GM15510 (cell line): ENCODE data around the gene CES4A.

ENCODE experiments used
- POLR2A ChIP-seq: IDR thresholded peaks from 3 replicates; pipeline ENCODE4 v1.6.1; 2011; ENCODE audit warnings: borderline replicate concordance; ENCODE audit not compliant: insufficient read length; ENCODE audit errors: extremely low read depth

Gene CES4A

DNA sequence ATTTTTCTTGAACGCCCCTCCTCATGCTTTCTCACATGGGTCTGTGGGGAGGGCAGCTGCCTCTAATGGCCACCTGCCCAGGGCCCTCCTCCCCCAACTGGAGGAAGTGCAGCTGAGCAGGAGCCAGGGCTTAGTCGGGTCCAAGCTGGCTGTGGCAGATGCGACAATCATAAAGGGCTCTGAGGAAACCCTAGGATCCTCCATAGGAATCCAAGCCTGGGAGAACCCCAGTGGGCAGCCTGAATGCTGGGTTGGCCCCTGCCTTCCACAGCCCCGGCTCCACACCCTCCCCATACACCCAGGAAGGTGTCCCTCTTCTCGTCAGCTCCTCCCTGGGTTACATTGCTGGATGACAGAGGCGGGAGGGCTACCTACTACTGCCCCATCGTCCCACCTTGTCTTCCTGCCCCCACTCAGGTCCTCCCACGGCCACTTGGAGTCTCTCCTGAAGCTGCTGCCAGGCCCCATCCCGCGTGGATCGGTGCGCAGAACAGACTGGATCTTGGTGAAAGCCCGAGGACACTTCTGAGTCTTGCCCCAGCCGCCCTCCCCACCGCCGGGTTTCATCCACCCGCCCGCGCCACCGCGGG is 24.9 kb downstream of the CES4A start:
- TF ChIP-seq POLR2A, result no peak

DNA sequence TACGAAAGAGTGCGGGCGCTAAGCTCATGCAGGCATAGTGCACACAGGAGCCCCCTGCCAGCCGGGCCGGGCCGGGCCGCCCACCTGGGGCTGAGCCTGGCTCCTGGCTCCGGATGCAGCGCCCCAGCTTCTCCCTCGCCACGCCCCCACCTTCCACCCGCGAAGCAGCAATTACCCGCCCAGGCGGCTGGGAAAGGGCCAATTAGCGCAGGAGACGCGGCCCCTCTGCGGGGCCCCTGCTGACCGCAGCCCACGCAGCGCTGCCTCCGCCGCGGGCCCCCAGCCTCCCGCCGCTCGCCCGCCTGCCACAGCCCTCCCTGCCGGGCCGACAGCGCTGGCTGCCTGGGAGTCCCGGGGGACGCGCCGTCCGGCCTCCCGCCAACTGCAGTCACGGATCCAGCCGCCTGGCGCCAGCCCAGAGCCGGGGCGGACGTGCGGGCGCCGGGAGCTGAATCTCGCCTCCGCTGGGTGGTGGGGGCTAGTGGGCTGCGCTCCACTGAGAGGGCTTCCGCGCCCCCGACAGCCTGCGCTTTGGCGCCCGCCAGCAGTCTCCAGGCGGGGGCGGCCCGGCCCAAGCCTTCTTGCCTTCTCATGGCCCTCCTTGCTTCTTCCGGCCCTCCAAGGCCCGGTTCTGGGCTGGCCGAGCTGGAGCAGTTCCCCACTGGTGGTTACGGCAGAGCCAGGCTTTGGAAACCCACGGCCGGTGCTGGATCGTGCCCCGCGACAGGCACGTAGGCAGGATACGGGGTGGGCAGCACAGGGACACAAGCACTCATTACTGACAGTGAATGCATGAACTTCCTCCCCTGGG is 25.6 kb downstream of the CES4A start:
- TF ChIP-seq POLR2A, result no peak

DNA sequence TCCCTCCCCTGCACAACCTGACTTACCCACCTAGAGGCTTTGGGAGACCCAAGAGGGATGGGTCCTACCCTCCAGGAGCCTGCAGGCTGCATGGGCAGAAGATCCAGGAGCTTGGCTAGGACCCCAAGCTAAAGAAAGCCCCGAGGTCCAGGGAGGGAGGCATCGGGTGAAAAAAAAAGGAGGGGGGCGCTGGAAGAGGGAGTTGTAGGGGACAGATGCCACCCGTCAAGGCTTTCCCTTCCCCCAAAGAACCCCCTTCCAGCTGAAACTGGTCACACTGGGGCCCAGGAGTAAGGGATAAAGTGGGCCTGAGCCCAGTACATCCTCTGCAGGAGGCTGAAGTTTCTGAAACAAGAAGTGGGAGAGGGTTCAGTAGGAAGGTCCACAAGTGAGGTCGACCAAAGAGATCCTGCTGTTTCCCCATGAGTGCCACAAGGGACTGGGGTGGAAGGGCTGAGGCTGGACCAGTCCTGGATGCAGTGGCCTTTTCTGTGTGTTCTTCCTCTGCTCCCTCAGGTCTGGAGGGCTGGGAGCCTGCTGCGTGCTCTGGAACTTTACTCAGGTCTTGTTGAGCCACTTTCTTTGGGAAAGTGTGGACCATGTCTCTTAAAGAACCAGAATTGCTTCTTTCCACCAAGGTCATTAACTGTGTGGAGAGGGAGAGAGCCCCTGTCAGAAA is 26.4 kb downstream of the CES4A start:
- no peak for TF ChIP-seq POLR2A

DNA sequence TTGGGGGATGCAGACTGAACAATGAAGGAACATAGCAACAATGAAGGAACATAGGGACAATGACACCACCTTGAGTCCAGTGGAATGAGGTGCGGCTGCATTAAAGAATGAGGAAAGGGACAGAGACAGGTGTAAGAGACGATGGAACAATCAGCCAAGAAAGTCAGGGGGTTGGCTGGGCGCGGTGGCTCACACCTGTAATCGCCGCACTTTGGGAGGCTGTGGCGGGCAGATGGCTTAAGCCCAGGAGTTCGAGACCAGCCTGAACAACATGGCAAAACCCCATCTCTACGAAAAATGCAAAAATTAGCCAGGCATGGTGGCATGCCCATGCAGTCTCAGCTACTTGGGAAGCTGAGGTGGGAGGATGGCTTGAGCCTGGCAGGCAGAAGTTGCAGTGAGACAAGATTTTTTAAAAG is 26.9 kb downstream of the CES4A start:
- TF ChIP-seq POLR2A, result no peak

DNA sequence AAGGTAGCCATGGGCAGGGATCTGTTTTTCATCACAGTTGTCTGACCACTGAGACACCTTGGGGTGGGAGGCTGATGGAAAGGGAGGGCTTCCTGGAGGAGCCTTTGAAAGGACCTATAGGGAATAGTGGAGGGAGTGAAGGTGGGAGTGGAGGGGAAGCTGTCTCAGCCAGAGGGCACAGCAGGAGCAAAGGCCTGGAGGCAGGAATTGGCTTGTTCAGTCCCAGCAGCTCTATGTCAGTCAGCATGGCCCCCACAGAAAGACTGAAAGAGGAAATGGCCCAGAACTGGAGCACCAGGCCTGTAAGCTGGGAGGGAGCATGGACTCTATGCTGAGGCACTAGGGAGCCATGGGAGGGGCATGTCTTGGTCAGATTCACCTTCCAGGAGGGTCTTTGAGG is 27.8 kb downstream of the CES4A start:
- no peak for TF ChIP-seq POLR2A

DNA sequence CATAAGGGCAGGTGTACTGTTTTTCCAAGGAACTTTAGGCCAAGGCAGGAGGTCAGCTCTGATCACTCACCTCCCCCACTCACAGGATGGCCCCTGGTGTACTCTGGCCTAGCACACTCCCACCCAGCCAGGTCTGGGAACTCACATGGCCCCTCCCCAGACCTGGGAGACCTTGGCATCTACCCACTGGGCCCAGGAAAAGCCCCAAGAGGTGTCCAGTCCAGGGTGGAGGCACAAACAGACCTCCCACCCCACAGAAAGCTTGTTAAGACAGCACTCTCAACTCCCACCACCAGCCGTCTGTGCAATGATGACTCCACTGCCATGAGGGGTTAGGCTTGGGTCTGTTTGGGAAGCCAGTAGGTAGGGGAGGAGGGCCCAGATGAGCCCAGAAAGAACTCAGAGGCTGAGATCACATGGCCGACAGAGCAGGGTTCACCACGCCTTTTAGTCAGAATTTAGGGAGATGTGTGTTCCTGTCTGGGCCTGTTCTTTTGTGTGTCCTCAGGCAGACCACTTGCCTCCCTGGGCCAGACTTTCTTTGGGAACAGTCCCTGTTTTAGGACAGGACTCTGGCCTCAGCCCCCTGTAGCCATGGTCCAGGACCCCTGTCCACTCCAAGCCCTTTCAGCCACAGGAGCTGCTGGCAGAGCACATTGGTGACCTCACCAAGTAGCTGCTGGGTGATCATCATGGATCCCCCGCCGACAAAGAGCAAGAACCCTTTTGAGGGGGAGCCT is 28.5 kb downstream of the CES4A start:
- TF ChIP-seq POLR2A, result no peak

DNA sequence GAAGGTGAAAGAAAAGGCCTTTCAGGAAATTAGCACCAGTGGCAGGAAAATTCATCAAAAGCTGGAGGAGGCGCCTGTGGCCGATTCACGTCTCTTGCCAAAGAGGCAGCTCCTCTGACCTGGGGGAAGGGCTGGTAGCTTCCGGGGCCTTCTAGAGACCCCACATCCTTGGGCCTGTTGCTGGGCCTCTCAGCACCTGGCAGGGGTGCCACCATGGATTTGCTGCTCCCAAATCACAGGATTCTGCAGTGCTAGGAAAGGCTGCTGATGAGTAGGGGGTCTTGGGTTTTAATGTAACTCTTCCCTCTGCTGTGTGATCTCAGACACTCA is 29.0 kb downstream of the CES4A start:
- no peak for TF ChIP-seq POLR2A

DNA sequence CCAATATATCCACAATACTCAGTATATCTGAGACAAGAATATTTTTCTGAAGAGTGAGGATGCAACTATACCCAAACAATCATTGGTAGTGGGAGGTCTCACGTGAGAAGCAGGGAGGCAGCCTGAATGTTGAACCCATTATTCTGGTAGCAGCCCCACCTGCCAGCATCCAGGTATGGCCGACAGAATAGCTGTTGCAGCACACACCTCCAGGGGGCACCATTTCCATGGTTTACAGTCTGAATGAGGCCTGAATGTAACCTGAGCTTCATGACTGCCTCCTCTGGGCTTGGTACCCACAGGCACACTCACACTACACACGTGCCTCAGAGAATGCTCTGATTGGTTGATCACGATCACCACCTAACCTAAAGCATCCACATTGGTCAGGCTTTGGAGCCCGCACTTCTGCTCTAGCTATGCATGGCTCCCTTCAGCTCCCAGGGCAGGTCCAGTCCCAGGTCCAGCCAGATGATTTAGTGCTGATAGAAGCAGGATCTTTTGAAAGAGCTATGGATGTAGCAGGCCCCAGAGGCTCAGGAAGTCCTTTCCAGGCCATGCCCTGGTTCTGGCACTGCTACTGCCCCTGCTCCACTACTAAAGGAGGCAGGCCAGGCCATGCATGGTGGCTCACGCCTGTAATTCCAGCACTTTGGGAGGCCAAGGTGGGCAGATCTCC is 29.6 kb downstream of the CES4A start:
- no peak for TF ChIP-seq POLR2A

DNA sequence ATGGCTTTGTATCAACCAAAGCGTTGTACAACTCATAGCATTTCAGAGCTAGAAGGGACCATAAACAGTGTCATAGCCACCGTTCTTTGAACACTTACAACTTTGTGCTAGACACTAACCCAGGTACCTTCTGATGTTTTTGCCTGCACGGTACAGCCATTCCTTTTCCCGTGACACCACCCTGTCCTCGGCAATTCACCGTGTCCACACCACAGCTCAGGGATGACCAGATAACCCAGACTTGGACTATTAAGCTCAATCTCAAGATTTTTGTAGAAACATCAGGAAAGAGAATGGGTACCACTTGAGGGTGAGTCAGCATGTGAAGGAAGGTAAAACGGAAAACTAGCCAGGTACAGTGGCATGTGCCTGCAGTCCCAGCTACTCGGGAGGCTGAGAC is 30.8 kb downstream of the CES4A start:
- TF ChIP-seq POLR2A, result no peak

DNA sequence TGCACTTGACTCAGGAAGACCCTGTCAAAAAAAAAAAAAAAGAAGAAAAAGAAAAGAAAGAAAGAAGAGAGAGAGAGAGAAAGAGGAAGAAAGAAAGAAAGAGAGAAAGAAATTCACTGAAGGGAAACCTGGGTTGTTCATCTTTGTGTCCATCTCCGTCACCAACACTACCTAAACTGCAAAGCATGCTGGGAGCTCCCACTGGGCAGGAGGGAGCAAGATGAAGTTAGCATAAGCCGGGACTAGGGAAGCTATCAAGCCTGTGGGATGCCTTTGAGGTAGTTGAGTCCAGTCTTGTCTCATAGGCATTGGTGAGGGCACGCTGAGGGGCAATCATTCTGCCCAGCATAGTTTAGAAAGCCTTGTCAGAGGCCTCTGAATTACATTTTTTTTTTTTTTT is 32.9 kb downstream of the CES4A start:
- no peak for TF ChIP-seq POLR2A

DNA sequence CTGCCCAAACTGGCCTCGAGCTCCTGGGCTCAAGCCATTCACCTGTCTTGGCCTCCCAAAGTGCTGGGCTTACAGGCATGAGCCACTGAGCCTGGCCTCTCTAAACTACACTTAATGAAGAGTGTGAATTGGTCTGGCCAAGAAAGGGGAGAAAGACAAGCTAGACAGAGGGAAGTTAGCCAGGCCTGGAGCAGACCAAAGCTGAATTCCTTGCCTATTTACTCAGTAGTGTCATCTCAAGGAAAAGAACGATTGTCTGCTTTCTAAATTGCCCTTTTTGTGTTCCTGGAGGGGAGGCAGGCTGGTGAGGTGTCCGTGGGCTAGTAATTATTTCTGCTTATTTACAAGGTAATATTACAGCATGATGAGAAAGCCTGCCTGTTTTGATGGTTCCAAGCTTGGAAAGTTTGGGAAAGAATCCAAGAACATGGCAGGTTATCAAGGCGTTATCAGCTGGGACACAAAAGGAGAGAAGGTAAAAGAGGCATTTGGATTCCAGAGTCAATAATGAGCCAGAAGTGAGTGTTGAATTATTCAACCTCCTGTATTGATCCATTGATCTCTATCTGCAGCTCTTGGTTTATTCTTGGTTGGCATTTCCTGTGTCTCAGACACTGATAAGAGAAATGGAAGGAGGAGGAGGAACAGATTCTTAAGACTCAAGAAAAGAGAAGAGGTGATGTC is 34.3 kb downstream of the CES4A start:
- no peak for TF ChIP-seq POLR2A

DNA sequence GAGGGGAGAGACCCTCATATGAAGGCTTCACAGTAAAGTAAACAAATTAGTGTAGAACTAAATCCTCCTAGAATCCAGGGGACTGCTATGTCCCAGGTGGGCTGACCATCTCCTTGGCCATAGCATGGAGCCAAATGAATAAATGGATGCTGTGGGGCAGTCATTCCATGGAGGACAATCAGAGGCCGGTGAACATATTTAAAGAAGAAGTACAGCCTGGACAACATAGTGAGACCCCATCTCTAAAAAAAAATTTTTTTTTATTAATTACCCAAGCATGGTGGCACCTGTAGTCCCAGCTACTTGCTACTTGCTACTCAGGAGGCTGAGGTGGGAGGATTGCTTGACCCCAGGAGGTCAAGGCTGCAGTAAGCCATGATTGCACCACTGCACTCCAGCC is 35.3 kb downstream of the CES4A start:
- no peak for TF ChIP-seq POLR2A

DNA sequence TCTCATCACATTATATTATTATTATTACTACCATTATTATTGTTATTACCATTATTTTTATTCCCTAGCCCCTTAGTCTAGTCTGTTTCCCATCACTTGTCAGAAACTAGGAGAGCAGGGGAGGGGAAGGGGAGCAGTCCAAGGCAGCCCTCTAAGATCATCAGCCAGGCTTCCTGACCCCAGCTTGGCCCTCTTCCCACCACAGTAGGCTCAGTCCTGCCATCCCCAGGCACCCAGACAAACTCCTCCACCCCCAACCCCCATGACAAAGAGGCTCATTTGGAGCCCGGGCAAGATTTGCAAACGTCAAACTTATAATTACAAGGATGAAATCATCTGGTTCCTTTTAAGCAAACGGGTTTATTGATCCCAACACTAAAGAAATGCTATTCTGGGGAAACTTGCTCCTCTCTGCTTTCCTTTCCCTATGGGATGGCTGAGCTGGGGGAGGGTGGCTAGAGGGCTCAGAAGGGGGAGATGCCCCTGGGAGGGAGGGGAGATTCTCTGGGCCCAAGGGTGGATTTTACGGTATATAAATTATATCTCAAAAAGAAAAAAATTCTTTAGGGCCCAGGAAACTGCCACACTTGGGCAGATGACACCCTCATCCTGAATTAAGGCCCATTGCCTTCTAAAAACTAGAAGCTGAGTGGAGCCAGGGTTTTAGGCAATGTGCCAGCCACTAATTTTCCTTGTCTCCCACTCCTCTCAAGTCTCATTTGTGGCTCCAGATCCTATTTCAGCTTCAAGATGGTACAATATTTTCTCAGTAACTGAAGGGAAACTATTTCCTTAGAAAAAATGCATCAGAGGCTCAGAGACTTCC is 36.2 kb downstream of the CES4A start:
- no peak for TF ChIP-seq POLR2A
